DMS153 treated with DMSO at 0.1 percent for 48 hours (cell line): ENCODE measurements around the gene SLITRK2.

Experiments used
- DNase-seq: peaks from one replicate; lab custom pipeline; 2025; ENCODE audit not compliant: unreplicated experiment; lab: John Stamatoyannopoulos, UW

SLITRK2 gene

GRCh38 chrX:145856181-145856580, 38.6 kb downstream of the SLITRK2 start:
- DNase-seq: no peak

- DNase-seq: no peak
Observed at GRCh38 chrX:145861818-145862217, 44.2 kb downstream of the SLITRK2 start.

GRCh38 chrX:145865082-145865481, 47.5 kb downstream of the SLITRK2 start:
- no peak for DNase-seq
